Measurements from ENCODE around the gene PDE4B.
"Not testable (repeated sequence)": the region's sequence is repeated elsewhere in the genome, so short reads cannot be mapped to it uniquely, and the experiment has no call there.

PDE4B gene

GRCh38 chr1:66100959-66101358, 308.3 kb downstream of the PDE4B start:
- FAIRE-seq; DNase-seq (ENCODE audit: insufficient read length, low spot score): not testable (repeated sequence)

- FAIRE-seq; DNase-seq (ENCODE audit: insufficient read length, low spot score): not testable (repeated sequence)
Measured at GRCh38 chr1:66104076-66104475, 311.4 kb downstream of the PDE4B start.

GRCh38 chr1:66108624-66109023, 315.9 kb downstream of the PDE4B start:
- no peak for DNase-seq (ENCODE audit: insufficient read length, low spot score)
- no peak for FAIRE-seq

- FAIRE-seq: no peak
- no peak for DNase-seq (ENCODE audit: insufficient read length, low spot score)
Measured at GRCh38 chr1:66112744-66113400, 320.2 kb downstream of the PDE4B start.

GRCh38 chr1:66119148-66119547, 326.5 kb downstream of the PDE4B start:
- FAIRE-seq: no peak
- DNase-seq (ENCODE audit: insufficient read length, low spot score): no peak

GRCh38 chr1:66124670-66125069, 332.0 kb downstream of the PDE4B start:
- DNase-seq (ENCODE audit: insufficient read length, low spot score) (no peak), FAIRE-seq (no peak)

GRCh38 chr1:66128641-66129040, 335.9 kb downstream of the PDE4B start:
- not testable (repeated sequence) for FAIRE-seq; DNase-seq (ENCODE audit: insufficient read length, low spot score)

- DNase-seq (ENCODE audit: insufficient read length, low spot score): no peak
Measured at GRCh38 chr1:66132324-66132723, 339.6 kb downstream of the PDE4B start.

GRCh38 chr1:66134004-66134403, 341.3 kb downstream of the PDE4B start:
- DNase-seq (ENCODE audit: insufficient read length, low spot score) (no peak), FAIRE-seq (no peak)

More at GRCh38 chr1:66132324-66132723, 339.6 kb downstream of the PDE4B start:
- FAIRE-seq: no peak

- FAIRE-seq (no peak), DNase-seq (ENCODE audit: insufficient read length, low spot score) (no peak)
Measured at GRCh38 chr1:66135161-66135560, 342.5 kb downstream of the PDE4B start.

- not testable (repeated sequence) for FAIRE-seq; DNase-seq (ENCODE audit: insufficient read length, low spot score)
Measured at GRCh38 chr1:66136423-66136822, 343.7 kb downstream of the PDE4B start.

- FAIRE-seq (no peak), DNase-seq (ENCODE audit: insufficient read length, low spot score) (no peak)
Measured at GRCh38 chr1:66137235-66137634, 344.5 kb downstream of the PDE4B start.

GRCh38 chr1:66138613-66139012, 345.9 kb downstream of the PDE4B start:
- no peak for FAIRE-seq
- DNase-seq (ENCODE audit: insufficient read length, low spot score): no peak

- no peak for DNase-seq (ENCODE audit: insufficient read length, low spot score)
- no peak for FAIRE-seq
Measured at GRCh38 chr1:66140072-66140471, 347.4 kb downstream of the PDE4B start.

- FAIRE-seq: no peak
Measured at GRCh38 chr1:66143651-66144050, 351.0 kb downstream of the PDE4B start.

GRCh38 chr1:66147226-66147835, 354.6 kb downstream of the PDE4B start:
- DNase-seq (ENCODE audit: insufficient read length, low spot score): no peak
- FAIRE-seq: no peak

More at GRCh38 chr1:66143651-66144050, 351.0 kb downstream of the PDE4B start:
- no peak for DNase-seq (ENCODE audit: insufficient read length, low spot score)

- FAIRE-seq (no peak), DNase-seq (ENCODE audit: insufficient read length, low spot score) (no peak)
Measured at GRCh38 chr1:66152034-66152433, 359.3 kb downstream of the PDE4B start.

- no peak for FAIRE-seq
- DNase-seq (ENCODE audit: insufficient read length, low spot score): no peak
Measured at GRCh38 chr1:66154394-66154793, 361.7 kb downstream of the PDE4B start.

- DNase-seq (ENCODE audit: insufficient read length, low spot score): no peak
- FAIRE-seq: no peak
Measured at GRCh38 chr1:66156144-66156543, 363.4 kb downstream of the PDE4B start.

- no peak for DNase-seq (ENCODE audit: insufficient read length, low spot score)
- FAIRE-seq: no peak
Measured at GRCh38 chr1:66159800-66160199, 367.1 kb downstream of the PDE4B start.

GRCh38 chr1:66160719-66161118, 368.0 kb downstream of the PDE4B start:
- FAIRE-seq: no peak
- DNase-seq (ENCODE audit: insufficient read length, low spot score): no peak

GRCh38 chr1:66166753-66167152, 374.1 kb downstream of the PDE4B start:
- no peak for FAIRE-seq
- no peak for DNase-seq (ENCODE audit: insufficient read length, low spot score)

All from GM19239 (cell line).